Measurements from ENCODE around the gene PROK2. TPM values are rescaled to one million over a fixed set of nuclear protein-coding genes. Genes with fewer than 3 reads are reported as not detected.

Gene PROK2
- total RNA-seq (ENCODE audit: unreplicated experiment) = not detected
- long read RNA-seq = 0 reads

- peaks cover 12% of the 10 kb centered on the region for H3K27me3 Mint-ChIP-seq (ENCODE audit: unreplicated experiment)
- peaks cover 3% of the 10 kb centered on the region for H3K36me3 Mint-ChIP-seq (ENCODE audit: low read depth, unreplicated experiment)
- peak within 1 kb of the TSS; percentile 89 for H3K4me3 Mint-ChIP-seq (ENCODE audit: unreplicated experiment)
- no peaks in the 10 kb centered on the region for H3K9me3 Mint-ChIP-seq (ENCODE audit: unreplicated experiment)
- no peak for TF ChIP-seq CTCF (IDR thresholded peaks at IDR 0.05; ENCODE audit: unreplicated experiment)
- no peak within 1 kb of the TSS for H3K27ac Mint-ChIP-seq (ENCODE audit: unreplicated experiment)
- DNase-seq (ENCODE audit: low spot score) = peak; percentile 25
- peaks cover 14% of the 10 kb centered on the region for H3K4me1 Mint-ChIP-seq (ENCODE audit: unreplicated experiment)
Observed at GRCh38 chr3:71784914-71785531, at the start of gene PROK2. Gene PROK2, minus strand, starts transcription at chr3:71785148. Its CDS starts 96 bp downstream, at chr3:71785052.

GRCh38 chr3:71831599-71831998 lies 46.7 kb upstream of the PROK2 start:
- DNase-seq (ENCODE audit: low spot score) = no peak
- no peaks in the 10 kb centered on the region for H3K27me3 Mint-ChIP-seq (ENCODE audit: unreplicated experiment)
- no peaks in the 10 kb centered on the region for H3K36me3 Mint-ChIP-seq (ENCODE audit: low read depth, unreplicated experiment)
- no peaks in the 10 kb centered on the region for H3K9me3 Mint-ChIP-seq (ENCODE audit: unreplicated experiment)
- H3K4me3 Mint-ChIP-seq (ENCODE audit: unreplicated experiment) = no peak overlapping the region
- no peaks in the 10 kb centered on the region for H3K4me1 Mint-ChIP-seq (ENCODE audit: unreplicated experiment)
- TF ChIP-seq CTCF (IDR thresholded peaks at IDR 0.05; ENCODE audit: unreplicated experiment) = no peak
- H3K27ac Mint-ChIP-seq (ENCODE audit: unreplicated experiment) = no peak overlapping the region

- no peak for DNase-seq (ENCODE audit: low spot score)
- H3K9me3 Mint-ChIP-seq (ENCODE audit: unreplicated experiment) = no peaks in the 10 kb centered on the region
- H3K4me3 Mint-ChIP-seq (ENCODE audit: unreplicated experiment) = no peak overlapping the region
- no peaks in the 10 kb centered on the region for H3K4me1 Mint-ChIP-seq (ENCODE audit: unreplicated experiment)
- no peak for TF ChIP-seq CTCF (IDR thresholded peaks at IDR 0.05; ENCODE audit: unreplicated experiment)
- H3K36me3 Mint-ChIP-seq (ENCODE audit: low read depth, unreplicated experiment) = no peaks in the 10 kb centered on the region
- no peak overlapping the region for H3K27ac Mint-ChIP-seq (ENCODE audit: unreplicated experiment)
- peaks cover 4% of the 10 kb centered on the region for H3K27me3 Mint-ChIP-seq (ENCODE audit: unreplicated experiment)
Observed at GRCh38 chr3:71825551-71826283, 40.8 kb upstream of the PROK2 start.

GRCh38 chr3:71821116-71821515 lies 36.2 kb upstream of the PROK2 start:
- H3K27ac Mint-ChIP-seq (ENCODE audit: unreplicated experiment) = no peak overlapping the region
- no peak for DNase-seq (ENCODE audit: low spot score)
- TF ChIP-seq CTCF (IDR thresholded peaks at IDR 0.05; ENCODE audit: unreplicated experiment) = no peak
- no peak overlapping the region for H3K4me3 Mint-ChIP-seq (ENCODE audit: unreplicated experiment)
- H3K4me1 Mint-ChIP-seq (ENCODE audit: unreplicated experiment) = no peaks in the 10 kb centered on the region
- H3K9me3 Mint-ChIP-seq (ENCODE audit: unreplicated experiment) = no peaks in the 10 kb centered on the region
- peaks cover 6% of the 10 kb centered on the region for H3K27me3 Mint-ChIP-seq (ENCODE audit: unreplicated experiment)
- H3K36me3 Mint-ChIP-seq (ENCODE audit: low read depth, unreplicated experiment) = no peaks in the 10 kb centered on the region

GRCh38 chr3:71817262-71817661 lies 32.3 kb upstream of the PROK2 start:
- H3K27ac Mint-ChIP-seq (ENCODE audit: unreplicated experiment) = no peak overlapping the region
- H3K4me1 Mint-ChIP-seq (ENCODE audit: unreplicated experiment) = no peaks in the 10 kb centered on the region
- H3K27me3 Mint-ChIP-seq (ENCODE audit: unreplicated experiment) = peaks cover 3% of the 10 kb centered on the region
- no peaks in the 10 kb centered on the region for H3K9me3 Mint-ChIP-seq (ENCODE audit: unreplicated experiment)
- no peak for DNase-seq (ENCODE audit: low spot score)
- no peak for TF ChIP-seq CTCF (IDR thresholded peaks at IDR 0.05; ENCODE audit: unreplicated experiment)
- no peaks in the 10 kb centered on the region for H3K36me3 Mint-ChIP-seq (ENCODE audit: low read depth, unreplicated experiment)
- no peak overlapping the region for H3K4me3 Mint-ChIP-seq (ENCODE audit: unreplicated experiment)

Measured in endothelial cell (in vitro differentiated cells).